ENCODE data around the gene HERC5.

HERC5 gene

DNA sequence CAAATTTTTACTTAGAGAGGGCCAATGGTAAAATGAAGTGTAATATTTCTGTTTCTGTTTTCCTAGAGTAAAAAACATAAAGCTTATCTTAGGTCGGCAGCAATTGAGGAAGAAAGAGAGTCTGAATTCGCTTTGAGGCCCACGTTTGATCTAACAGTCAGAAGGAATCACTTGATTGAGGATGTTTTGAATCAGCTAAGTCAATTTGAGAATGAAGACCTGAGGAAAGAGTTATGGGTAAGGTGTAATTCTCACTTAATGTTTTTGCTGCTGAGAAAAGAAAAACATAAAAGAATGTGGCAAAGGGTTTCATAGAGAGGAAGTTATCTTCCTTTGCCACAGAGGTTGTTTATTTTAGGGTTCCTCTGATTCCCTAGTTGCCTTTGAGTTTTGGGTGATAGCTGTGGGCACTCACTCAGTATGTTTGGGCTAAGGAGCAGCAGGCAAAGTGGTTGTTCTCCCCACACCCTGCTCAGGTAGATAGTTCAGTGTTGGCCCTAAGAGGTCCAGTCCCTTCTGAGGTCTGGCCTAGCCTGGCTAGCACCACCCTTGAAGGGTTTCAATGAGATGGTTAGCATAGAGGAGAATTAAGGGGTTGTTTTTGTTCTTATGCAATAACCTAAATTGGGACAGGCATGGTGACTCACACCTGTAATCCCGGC lies 32.3 kb downstream of the HERC5 start:
- H3K4me3 ChIP-seq (replicated peaks; ENCODE audit: low read depth, low read length): no peak overlapping the region
- DNase-seq (ENCODE audit: extremely low read depth, low read depth): no peak
- TF ChIP-seq, protein P1, sequence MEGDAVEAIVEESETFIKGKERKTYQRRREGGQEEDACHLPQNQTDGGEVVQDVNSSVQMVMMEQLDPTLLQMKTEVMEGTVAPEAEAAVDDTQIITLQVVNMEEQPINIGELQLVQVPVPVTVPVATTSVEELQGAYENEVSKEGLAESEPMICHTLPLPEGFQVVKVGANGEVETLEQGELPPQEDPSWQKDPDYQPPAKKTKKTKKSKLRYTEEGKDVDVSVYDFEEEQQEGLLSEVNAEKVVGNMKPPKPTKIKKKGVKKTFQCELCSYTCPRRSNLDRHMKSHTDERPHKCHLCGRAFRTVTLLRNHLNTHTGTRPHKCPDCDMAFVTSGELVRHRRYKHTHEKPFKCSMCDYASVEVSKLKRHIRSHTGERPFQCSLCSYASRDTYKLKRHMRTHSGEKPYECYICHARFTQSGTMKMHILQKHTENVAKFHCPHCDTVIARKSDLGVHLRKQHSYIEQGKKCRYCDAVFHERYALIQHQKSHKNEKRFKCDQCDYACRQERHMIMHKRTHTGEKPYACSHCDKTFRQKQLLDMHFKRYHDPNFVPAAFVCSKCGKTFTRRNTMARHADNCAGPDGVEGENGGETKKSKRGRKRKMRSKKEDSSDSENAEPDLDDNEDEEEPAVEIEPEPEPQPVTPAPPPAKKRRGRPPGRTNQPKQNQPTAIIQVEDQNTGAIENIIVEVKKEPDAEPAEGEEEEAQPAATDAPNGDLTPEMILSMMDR (IDR thresholded peaks at IDR 0.05; ENCODE audit: low read depth, low read length, missing control alignments): no peak

DNA sequence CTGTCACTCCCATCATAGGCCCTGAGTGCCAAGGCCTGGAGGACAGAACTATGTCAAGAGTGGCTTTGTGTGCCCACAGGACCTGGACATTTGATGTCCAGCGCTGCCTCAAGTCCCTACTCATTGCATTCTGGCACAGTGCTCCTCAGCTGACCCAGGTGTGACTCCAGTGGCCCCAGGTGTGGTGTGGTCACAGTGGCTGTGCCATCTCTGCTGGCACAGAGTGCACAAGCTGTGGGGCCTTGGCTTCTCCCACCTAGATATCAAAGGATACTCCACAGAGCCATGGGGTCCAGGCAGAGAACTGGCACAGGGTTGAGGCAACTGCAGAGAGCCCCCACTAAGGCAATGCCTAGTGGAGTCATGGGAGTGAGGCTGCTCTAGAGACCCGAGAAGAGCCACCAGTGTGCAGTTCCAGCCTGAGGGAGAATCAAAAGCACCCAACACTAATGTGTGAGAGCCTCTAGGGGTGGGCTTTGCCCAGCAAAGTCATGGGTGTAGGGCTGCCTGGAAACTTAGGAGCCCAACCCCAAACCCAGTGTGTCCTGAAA lies 41.0 kb downstream of the HERC5 start:
- DNase-seq (ENCODE audit: extremely low read depth, low read depth): no peak
- H3K4me3 ChIP-seq (replicated peaks; ENCODE audit: low read depth, low read length): no peak overlapping the region
- TF ChIP-seq, protein P1 (IDR thresholded peaks at IDR 0.05; ENCODE audit: low read depth, low read length, missing control alignments): no peak

DNA sequence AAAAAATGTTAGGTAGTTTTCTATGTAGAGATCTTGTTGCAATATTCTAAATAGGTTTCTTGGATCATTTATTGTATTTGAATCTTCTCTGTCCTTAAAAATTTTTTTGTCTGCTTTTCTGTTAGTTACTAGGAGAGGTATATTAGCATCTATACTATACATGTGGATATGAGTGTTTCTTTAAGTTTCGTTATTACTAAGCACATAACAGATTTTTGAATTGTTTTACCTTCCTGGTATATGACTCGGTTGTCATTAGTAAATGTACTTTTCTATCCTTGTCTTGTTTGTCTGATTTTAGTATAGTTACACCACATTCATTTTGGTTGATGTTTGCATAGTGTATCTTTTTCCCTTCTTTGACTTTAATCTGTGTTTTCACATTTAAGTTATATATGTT lies 46.4 kb downstream of the HERC5 start:
- DNase-seq (ENCODE audit: extremely low read depth, low read depth): no peak
- TF ChIP-seq, protein P1 (IDR thresholded peaks at IDR 0.05; ENCODE audit: low read depth, low read length, missing control alignments): no peak
- no peak overlapping the region for H3K4me3 ChIP-seq (replicated peaks; ENCODE audit: low read depth, low read length)

- TF ChIP-seq, protein P1 (IDR thresholded peaks at IDR 0.05; ENCODE audit: low read depth, low read length, missing control alignments): no peak
- no peak for DNase-seq (ENCODE audit: extremely low read depth, low read depth)
- no peak overlapping the region for H3K4me3 ChIP-seq (replicated peaks; ENCODE audit: low read depth, low read length)
These were observed 54.3 kb downstream of the HERC5 start for GRCh38 chr4:88511236-88511635.

DNA sequence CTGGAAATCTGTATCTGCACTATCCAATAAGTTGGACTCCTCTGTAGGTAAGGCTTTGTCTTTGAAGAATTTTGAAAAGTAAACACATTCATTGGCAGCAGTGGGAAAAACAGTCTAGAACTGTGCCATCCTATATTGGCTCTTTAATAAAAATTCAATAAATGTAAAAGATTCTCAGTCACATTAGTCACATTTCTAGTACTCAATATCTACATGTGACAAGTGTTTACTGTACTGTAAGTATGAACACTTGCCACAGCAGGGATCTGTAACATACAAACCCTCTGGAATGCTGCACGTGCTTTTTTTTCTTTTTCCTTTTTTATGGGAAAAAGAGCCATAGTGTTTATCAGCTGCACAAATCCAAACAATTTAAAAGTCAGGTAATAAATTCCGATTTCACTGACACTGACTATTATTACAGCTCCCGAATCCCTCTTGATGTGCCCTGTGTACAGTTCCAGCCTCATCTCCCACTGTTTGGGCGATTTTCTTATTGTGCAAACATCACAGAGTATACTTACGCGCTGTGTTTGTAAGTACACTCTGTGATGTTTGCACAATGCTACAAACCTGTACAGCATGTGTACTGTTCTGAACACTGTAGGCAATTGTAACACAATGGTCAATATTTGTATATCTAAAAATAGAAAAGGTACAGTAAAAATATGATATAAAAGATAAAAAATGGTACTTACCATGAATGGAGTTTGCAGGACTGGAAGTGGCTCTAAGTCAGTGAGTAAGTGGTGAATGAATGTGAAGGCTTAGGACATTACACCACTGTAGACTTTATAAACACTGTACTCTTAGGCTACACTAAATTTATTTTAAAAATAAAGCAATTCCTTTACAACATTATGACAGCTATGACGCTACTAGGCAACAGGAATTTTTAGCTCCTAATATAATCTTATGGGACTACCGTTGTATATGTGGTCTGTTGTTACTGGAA lies 57.9 kb downstream of the HERC5 start:
- H3K4me3 ChIP-seq (replicated peaks; ENCODE audit: low read depth, low read length): no peak overlapping the region
- TF ChIP-seq, protein P1 (IDR thresholded peaks at IDR 0.05; ENCODE audit: low read depth, low read length, missing control alignments): no peak
- no peak for DNase-seq (ENCODE audit: extremely low read depth, low read depth)

DNA sequence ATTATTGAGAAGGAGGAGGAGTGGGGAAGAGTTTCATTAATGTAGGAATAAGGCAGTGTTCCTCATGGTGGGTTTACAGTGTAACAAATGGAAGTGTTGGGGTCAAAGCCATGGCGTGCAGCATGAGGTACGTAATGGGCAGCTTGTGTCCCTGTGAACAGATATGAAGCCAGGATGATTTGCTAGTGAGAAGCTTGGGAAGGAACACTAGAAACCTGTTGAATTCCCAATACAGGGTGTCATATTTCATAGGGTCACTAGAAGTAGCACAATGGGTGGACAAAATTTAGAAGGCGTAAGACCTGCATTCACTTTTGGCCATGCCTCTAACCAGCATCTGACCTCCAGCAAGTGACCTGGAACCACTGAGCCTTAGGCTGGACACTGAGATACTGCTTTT lies 59.8 kb downstream of the HERC5 start:
- DNase-seq (ENCODE audit: extremely low read depth, low read depth): no peak
- TF ChIP-seq, protein P1 (IDR thresholded peaks at IDR 0.05; ENCODE audit: low read depth, low read length, missing control alignments): no peak
- no peak overlapping the region for H3K4me3 ChIP-seq (replicated peaks; ENCODE audit: low read depth, low read length)

Data from HFF-Myc (cell line).